Measurements from ENCODE around the gene ROBO4.

- TF ChIP-seq CTCF (IDR thresholded peaks at IDR 0.05) (no peak), POLR2A (IDR thresholded peaks at IDR 0.05) (no peak)
Measured at GRCh38 chr11:124886476-124886875, 11.2 kb downstream of the ROBO4 start.

Measured in esophagus squamous epithelium (tissue), 4 donors.